GM19463 (cell line): Measurements from ENCODE around the gene C2CD4A.
"Not testable (repeated sequence)": the region's sequence is repeated elsewhere in the genome, so short reads cannot be mapped to it uniquely, and the experiment has no call there.

Experiments used
- ATAC-seq: cut with Tn5 transposase; IDR thresholded peaks from one replicate; pipeline ENCODE4 v1.9.1; 2021; ENCODE audit warnings: mild to moderate bottlenecking, moderate library complexity; ENCODE audit not compliant: unreplicated experiment

The C2CD4A gene, protein sequence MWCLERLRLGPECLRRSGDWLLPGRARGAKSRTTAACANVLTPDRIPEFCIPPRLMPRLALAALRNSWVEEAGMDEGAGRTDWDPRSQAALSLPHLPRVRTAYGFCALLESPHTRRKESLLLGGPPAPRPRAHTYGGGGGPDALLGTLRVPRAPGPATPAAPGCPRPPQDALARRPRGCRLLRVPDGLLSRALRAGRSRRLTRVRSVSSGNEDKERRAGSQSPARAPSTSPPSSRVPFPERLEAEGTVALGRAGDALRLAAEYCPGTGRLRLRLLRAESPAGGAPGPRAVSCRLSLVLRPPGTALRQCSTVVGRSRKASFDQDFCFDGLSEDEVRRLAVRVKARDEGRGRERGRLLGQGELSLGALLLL

DNA sequence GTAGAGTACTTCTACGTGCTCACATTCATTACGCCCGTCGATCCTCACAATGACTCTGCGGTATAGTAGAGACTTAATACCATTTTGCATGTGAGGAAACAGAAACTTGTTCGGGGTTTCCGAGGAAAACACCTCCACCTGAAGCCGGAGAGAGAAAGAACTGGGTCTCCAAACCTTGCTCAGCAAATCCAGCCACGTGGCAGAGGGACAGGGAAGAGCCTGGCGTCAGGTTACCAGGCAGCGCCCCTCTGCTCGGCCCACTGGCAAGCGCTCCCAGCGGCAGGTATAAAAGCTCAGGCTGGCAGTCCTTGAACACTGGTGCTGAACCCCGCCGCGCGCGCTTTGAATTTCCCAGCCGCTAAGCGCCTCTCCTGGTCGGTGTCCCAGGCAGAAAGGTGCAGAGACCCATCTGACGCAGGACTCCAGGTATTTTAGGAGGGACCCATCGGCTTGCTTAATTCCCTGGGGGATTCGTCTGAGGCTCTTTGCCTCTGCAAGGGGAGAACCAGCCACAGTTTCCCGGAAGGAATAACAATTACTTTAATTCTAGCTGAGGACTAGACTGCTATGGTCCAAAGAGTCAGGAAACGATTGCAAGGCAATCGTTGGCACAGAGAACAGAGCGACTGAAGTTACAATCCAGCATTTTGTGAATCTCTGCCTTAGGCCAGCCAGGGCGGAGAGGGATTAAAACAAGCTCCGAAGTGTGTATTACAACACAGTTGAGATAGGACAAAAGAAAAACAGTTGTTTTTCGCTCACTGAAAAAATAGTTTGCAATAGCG lies at the start of gene C2CD4A:
Gene C2CD4A (plus strand): TSS at position 315 of the 785 bp plus-strand sequence. CDS start 637 bp downstream, outside the sequence.
- no peak for ATAC-seq

DNA sequence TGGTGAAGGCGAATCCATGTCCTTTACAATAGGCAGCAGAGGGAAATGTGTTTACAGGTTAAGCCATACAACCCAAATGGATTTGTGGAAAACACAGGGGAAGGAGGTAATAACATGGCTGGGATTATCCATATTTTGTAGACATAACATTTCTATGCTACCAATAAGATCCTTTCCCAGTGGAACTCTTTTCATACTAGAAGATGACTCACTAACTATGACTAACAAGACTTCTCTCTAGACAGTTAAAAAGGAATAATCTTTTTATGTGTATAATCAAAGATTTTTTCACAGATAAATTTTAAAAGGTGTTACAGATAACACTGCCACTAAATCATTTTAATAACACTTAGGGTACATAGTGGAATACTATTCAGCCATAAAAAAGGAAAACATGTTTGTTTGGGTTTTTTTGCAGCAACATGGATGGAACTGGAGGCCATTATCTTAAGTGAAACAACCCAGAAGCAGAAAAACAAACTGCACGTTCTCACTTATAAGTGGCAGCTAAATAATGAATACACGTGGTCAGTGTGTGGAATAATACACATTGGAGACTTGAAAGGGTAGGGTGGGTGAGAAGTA lies 46.1 kb upstream of the C2CD4A start:
- ATAC-seq, result no peak

DNA sequence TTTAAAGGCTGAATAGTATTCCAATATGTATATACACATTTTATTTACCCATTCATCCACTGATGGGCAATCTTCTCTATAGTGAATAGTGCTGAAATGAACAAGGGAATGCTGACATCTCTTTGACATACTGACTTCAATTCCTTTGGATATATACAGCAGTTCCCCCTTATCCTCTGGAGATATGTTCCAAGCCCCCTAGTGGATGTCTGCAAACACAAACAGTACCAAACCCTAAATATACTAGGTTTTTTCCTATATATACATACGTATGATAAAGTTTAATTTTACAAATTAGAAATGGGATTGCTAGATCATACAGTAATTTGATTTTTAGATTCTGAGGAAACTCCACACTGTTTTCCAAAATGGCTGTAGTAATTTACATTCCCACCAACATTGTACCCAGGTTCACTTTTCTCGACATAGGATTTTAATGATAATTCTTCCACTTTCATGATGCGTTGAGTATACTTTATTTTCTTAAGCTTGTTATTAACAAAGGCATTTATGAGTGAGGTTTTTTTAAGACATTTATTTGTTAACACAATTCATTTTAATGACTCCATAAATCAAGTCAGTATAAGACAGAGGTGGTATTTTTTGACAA lies 44.7 kb upstream of the C2CD4A start:
- no peak for ATAC-seq

DNA sequence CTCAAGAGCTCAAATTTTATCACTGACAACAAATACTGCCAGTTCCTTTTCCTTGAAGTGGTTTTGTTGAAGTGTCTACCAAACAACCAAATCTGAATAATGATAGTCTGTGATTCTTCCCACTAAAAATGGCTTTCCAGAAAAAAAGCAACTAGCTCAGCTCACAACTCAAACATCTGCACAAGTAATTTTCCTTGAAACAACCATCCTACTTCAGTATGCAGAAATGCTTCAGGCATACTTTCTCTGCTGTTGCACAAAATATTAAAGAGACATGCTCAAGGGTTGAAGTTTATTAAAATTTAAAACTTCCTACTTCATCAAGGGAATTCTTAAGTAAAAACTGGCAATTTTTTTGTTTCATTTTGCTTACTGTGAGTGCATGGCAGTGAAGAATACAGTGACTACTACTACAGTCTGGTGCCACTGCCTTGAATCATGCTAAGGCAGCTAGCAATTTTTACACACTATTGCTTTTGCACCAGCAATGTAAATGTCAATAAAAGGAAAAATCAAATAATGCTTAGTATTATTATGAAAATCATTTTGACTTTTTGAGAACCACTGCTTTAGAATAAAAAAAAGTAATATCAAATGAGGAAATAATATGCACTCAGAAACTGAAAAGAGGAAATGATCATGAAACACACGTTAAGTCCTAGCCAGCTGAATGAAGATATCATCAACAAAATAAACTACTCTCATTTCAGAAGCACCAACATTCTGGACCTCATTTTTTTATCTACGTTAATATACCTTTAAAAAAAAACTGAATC lies 40.1 kb upstream of the C2CD4A start:
- ATAC-seq, result no peak

DNA sequence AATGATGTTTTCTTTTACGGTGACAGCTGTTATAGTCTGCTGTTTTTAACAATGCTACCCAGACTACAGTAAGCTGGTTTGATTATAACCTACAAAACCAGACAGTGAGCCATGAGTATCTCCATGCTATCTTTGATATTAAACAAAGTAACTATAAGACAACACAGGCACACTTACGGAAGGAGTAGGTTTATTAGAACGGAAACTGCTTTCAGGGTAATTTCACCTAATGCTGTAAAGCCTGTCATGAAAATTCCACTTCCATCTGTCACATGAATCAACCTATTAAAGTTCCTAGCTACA lies 39.6 kb upstream of the C2CD4A start:
- no peak for ATAC-seq

DNA sequence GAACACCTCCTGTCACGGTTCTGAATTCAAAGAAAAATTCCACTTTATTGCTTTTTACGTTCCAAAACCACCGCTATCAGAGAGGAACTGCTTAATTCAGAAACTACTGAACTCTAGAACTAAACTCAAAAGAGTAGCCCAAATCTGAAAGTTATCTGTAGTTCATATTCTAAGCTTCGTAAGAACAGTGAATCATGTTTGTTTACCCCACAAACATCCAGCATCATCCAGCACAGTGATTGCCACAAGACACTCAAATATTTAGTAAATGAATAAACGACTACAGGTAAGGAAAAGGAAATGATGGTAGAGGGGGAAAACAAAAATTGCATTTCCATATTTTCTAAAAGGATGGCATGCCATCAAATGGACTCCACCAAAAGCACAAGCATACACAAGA lies 38.9 kb upstream of the C2CD4A start:
- ATAC-seq, result no peak

DNA sequence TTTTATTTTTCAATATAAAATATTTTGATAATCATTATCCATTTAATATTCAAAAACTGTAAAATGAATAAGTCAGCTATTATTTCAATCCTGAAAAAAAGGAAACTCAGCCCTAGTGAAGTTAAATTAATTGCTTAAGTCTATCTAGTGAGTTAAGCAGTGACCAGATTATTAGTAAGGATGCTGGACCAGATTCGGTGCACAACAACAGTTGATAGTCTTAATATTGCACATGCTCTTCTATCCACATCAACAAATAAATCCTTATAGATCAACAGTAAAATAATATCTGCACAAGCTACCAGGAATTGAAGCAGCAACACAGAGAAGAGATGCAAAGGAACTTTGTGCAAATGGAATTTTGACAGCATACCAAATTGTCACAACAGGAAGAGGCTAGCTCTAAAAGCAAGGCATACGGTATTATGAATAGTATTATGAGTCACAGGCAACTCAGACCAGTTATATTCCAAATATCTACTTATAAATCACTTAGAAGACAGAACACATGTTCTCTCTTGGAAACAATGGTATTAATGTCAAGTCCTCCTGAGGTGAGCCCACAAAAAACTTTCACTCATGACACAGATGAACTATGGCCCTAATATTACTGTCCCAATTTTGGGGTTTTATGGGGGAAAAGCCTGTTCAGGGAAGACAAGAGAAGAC lies 31.4 kb upstream of the C2CD4A start:
- ATAC-seq, result no peak

DNA sequence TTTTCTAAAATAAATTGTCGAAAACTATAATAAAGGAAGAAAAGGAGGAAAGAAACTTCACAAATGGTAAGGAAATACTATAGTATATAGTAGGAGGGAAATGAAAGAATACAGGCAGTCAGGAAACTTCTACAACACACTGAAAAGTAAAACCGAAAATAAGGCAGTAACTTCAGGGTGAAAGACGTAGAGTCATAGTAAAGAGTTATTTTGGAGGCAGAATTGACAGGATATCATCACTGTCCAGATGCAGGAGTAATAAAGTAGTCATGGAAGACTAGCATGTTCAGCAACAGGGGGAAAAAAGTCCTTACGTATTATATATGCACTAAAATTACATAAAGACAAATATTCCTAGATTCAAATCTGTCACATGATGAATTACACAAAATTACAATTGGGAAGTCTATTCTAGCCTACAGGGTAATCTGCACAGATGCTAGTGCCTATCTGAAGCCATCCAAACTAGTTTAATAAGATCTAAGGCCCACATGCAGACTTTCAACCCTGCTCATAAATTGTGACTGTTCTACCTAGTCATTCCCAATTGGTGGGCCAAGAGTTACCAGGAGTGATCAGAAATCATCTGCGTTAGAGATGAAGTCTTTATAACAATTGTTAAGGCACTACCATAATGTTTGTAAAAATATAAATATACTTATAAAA lies 20.6 kb upstream of the C2CD4A start:
- peak; percentile 87 for ATAC-seq

DNA sequence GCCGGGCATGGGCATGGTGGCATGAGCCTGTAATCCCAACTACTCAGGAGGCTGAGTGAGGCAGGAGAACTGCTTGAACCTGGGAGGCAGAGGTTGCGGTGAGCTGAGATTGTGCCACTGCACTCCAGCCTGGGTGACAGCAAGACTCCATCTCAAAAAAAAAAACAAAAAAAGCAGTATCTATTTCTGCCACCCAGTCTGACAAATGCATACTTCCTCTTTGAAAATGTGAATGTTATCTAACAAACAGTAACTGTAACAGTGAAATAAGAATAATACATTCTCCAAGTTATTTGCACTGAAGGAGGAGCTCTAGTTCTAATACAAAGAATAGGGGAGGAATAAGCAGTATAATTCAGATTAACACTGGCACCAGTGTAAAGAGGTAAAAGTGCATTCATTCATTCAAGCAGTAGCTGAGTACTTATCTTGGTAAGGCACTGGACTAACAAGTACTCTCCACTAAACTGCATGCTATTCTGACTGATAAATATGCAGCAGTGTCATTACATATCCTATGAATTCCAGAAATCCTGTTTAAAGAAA lies 19.4 kb upstream of the C2CD4A start:
- ATAC-seq, result no peak

DNA sequence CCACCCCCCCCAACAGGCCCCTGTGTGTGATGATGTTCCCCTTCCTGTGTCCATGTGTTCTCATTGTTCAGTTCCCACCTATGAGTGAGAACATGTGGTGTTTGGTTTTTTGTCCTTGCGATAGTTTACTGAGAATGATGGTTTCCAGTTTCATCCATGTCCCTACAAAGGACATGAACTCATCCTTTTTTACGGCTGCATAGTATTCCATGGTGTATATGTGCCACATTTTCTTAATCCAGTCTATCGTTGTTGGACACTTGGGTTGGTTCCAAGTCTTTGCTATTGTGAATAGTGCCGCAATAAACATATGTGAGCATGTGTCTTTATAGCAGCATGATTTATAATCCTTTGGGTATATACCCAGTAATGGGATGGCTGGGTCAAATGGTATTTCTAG lies 18.5 kb upstream of the C2CD4A start:
- ATAC-seq, result not testable (repeated sequence)

DNA sequence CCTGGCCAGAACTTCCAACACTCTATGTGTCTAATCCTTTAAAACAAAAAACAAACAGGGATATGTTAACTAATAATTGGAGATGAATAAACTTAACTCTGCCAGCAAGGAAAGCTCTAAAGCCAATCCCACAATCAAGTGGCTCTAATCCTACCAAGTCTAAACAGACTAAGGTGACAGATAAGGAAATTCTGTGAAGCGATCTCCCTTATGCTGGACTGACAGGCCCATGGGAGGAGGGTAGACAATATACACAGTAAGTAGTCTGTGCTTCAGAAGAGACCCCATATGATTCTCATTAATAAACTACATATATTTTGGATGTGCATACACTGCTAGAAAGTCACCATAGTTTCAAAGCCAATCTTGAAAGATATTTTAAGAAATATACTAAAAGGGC lies 16.7 kb upstream of the C2CD4A start:
- ATAC-seq, result no peak

DNA sequence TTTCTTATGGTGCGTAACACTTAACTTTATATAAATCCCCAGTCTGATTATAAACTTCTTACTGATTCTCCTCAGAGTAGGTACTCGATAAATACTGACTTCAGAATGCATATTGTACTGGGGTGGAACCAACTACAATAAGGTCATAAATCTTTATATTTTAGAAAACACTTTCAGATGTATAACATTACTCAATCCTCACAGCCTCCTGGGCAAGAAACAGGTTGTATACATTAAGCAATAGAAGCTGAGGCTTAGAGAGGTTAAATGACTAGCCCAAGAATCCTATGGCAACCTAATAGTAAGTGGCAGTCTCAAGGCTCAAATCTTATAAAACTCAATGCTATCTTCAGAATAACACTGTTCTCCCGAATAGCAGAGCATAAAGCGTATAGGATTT lies 15.6 kb upstream of the C2CD4A start:
- no peak for ATAC-seq

DNA sequence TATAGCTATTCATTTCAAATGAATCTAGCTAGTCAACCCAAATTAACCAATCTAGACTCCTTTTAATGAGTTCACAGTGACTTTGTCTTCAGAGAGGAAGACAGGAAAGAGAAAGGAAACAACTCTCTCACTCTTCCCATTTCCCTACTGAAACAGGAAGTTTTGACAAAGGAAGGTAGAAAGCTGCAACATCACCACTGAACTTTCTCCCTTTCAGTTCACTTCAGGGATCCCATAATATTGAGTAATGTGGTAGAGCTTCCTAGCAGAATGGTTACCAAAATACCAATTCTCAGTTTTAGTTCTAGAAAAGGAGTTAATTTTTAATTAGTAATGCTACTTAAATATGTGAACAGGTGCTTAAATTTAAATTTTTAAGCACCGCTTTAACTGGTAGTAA lies 14.1 kb upstream of the C2CD4A start:
- no peak for ATAC-seq

DNA sequence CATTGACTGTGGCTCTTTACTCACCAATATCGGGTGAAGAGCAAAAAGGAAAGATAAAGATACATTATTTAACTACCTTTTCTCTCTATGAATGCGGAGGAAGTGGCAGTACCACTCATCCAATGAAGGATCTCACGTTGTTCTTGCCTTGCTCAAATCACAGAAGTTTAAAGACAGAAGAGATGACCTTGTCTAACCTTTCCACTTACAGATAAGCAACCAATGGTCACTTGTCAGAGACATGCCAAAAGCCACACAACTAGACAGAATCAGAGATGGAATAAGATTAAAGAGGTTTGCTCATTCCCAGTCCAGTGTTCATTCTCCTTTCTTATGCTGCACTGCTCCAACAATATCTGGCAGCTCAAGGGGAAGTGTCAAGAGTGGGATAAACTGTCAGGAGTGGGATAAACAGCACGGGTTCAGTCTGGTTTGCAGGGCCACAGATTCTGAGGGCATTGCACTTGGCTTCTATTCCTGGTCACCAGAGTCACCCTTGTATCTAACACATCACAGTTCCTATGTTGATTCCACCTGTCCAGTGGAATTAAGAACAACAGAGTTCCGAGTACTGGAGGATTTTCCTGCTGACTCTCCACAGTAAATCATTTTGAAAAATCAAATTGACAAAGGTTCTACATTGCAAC lies 13.2 kb upstream of the C2CD4A start:
- no peak for ATAC-seq

DNA sequence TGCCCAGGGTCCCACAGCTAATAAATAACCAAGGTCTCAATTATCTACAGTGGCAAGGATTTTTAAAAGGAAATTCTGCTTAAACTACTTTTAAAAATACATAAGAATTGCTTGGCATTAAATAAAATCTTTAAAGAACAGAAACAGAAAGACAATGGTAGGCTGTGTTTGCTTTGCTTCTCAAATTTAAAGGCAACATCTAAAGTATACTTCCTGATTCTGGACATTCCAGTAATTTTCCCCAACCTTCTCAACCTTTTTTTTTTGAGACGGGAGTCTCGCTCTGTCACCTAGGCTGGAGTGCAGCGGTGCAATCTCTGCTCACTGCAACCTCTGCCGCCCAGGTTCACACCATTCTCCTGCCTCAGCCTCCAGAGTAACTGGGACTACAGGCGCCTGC lies 11.8 kb upstream of the C2CD4A start:
- no peak for ATAC-seq

DNA sequence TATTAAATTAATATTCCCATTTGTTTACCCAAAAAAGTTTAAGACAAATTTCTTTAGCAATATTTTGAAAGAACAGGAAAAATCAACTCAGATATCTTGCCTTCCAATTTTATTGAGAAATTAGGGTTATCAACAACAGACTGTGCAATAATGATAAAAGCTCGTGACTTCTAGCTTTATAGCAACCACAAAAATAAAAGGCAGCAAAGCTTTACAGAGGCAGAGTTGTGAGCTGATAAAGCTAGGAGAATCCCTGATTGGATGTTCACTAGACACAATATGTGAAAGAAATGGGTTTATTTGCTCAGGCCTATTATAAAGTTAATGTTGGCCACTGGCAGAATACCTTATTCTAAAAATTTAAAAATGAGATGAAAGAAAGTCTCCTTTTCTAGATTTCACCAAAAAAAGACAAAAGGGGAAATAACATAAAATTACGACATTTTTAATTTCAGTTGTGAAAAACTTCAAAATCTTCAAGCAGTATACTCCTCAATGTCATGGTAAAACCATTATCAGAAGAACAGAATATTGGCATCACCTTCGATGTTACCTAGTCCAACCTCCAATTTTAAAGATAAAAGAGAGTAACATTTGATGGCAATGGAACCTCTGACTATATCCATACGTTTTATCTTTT lies 9.3 kb upstream of the C2CD4A start:
- no peak for ATAC-seq

DNA sequence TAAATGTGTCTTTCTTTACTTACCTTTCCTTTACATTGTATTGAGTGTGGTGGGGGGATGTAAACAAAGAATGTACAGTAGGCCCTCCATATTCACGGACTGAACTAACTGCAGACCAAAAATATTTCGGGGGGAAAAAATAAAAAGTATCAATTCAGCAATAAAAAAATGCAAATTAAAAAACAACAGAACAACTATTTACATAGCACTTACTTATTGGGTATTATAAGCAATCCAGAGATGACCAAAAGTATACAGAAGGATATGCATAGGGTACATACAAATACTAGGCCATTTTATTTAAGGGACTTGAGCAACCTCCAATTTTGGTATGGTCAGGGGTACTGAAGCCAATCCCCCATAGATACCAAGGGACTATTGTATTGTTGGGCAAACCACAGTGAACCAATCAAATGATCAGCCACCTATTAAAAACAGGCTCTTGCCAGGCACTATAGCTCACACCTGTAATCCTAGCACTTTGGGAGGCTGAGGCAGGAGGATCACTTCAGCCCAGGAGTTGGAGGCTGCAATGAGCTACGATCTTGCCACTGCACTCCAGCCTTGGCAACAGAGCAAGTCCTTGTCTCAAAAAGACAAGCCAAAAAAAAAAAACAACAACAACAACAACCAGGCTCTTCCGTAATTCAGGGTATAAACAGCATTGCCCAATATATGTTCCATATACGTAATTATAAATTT lies 8.3 kb upstream of the C2CD4A start:
- ATAC-seq, result no peak
